OCI-LY1 (cell line): Measurements from ENCODE around the gene IGFBP5.

ENCODE experiments used
- EZH2 ChIP-seq: fragments of 200-600 bp; sonication (generic), shearing (Covaris generic); IDR thresholded peaks from 2 replicates; pipeline ENCODE4 v1.8.0; 2017; ENCODE audit warnings: borderline replicate concordance, mixed run types, mild to moderate bottlenecking, antibody characterized with exemption, low read length, moderate library complexity, mixed read lengths
- TF ChIP-seq, protein P1 (sequence below): fragments of 200-600 bp; sonication (generic), shearing (Covaris generic); IDR thresholded peaks from 2 replicates; pipeline ENCODE4 v1.5.1; 2017; ENCODE audit warnings: mild to moderate bottlenecking, antibody characterized with exemption, low read length, moderate library complexity, mixed read lengths

DNA sequence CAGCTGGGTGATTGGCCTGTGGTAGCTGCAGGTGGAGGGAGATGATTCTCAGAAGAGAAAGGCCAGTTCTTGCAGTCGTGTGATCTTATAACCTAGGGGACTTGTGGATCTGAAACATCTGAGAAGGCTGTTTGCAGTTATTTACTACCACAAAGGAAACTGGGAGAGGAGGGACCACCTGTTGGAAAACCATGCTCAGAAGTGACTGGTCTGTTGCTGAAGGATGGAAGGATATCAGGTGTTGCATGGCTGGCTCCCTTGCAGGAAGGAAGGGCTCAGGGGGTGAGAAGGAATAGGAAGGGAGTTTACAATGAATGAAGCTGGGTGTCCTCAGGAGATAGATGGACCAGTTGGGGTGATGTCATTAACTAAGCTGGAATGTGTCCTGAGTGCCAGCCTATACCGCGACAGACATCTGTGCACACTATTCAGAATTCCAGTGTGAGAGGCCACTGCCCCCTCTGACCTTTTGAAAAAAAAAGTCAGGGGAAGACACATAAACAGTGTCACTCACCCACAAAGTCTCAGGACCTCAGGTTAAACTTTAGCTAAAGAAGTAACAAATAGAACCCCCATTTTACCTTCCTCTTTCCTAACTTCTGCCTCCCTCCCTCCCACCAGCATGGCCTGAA is 44.6 kb downstream of the IGFBP5 start:
- TF ChIP-seq, protein P1, sequence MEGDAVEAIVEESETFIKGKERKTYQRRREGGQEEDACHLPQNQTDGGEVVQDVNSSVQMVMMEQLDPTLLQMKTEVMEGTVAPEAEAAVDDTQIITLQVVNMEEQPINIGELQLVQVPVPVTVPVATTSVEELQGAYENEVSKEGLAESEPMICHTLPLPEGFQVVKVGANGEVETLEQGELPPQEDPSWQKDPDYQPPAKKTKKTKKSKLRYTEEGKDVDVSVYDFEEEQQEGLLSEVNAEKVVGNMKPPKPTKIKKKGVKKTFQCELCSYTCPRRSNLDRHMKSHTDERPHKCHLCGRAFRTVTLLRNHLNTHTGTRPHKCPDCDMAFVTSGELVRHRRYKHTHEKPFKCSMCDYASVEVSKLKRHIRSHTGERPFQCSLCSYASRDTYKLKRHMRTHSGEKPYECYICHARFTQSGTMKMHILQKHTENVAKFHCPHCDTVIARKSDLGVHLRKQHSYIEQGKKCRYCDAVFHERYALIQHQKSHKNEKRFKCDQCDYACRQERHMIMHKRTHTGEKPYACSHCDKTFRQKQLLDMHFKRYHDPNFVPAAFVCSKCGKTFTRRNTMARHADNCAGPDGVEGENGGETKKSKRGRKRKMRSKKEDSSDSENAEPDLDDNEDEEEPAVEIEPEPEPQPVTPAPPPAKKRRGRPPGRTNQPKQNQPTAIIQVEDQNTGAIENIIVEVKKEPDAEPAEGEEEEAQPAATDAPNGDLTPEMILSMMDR, result no peak
- no peak for TF ChIP-seq EZH2
